ENCODE results near the gene RUSC1.

RUSC1 gene

GRCh38 chr1:155296661-155297060 lies 24.0 kb upstream of the RUSC1 start:
- DNase-seq, result no peak

- DNase-seq, result no peak
Observed at GRCh38 chr1:155297384-155297783, 23.3 kb upstream of the RUSC1 start.

GRCh38 chr1:155300024-155300423 lies 20.7 kb upstream of the RUSC1 start:
- no peak for DNase-seq

GRCh38 chr1:155300553-155301329 lies 20.0 kb upstream of the RUSC1 start:
- DNase-seq, result no peak

GRCh38 chr1:155301342-155301841 lies 19.3 kb upstream of the RUSC1 start, which contains the start of gene PKLR:
TSS of gene PKLR (minus strand) at chr1:155301438. CDS start at chr1:155301395, 43 bp downstream.
- DNase-seq, result no peak

- DNase-seq, result no peak
Observed at GRCh38 chr1:155304558-155305063, 16.1 kb upstream of the RUSC1 start.

- DNase-seq, result no peak
Observed at GRCh38 chr1:155305881-155306391, 14.8 kb upstream of the RUSC1 start.

GRCh38 chr1:155307247-155307740 lies 13.4 kb upstream of the RUSC1 start:
- no peak for DNase-seq

GRCh38 chr1:155308493-155309422 lies 11.9 kb upstream of the RUSC1 start, which contains the start of gene FDPS:
TSS of gene FDPS (plus strand) at chr1:155308866. CDS start at chr1:155309790, 924 bp downstream.
- peak; percentile 97 to 99 for DNase-seq

- no peak for DNase-seq
Observed at GRCh38 chr1:155309423-155310021, 11.2 kb upstream of the RUSC1 start.

GRCh38 chr1:155313261-155313660 lies 7.4 kb upstream of the RUSC1 start:
- no peak for DNase-seq

- DNase-seq, result no peak
Observed at GRCh38 chr1:155316922-155317321, 3.8 kb upstream of the RUSC1 start.

- no peak for DNase-seq
Observed at GRCh38 chr1:155318082-155318481, 2.6 kb upstream of the RUSC1 start.

GRCh38 chr1:155319536-155319935 lies 1.2 kb upstream of the RUSC1 start:
- DNase-seq, result no peak

- DNase-seq, result no peak
Observed at GRCh38 chr1:155320252-155320651, 442 bp upstream of the RUSC1 start.

- no peak for DNase-seq
Observed at GRCh38 chr1:155321639-155322503, 1.2 kb downstream of the RUSC1 start.

GRCh38 chr1:155322571-155322952 lies 1.9 kb downstream of the RUSC1 start:
- DNase-seq, result peak in 1 of 2 experiments; percentile 7

- DNase-seq, result peak in 1 of 2 experiments; percentile 9
Observed at GRCh38 chr1:155322953-155323728, 2.4 kb downstream of the RUSC1 start.

- no peak for DNase-seq
Observed at GRCh38 chr1:155323729-155324036, 3.0 kb downstream of the RUSC1 start.

- DNase-seq, result peak; percentile 45 to 67
Observed at GRCh38 chr1:155324037-155324716, 3.5 kb downstream of the RUSC1 start.
